C4-2B (cell line): ENCODE data around the gene GREM1.

Experiments used
- ZFX ChIP-seq: fragments of 450-650 bp; IDR thresholded peaks from 2 replicates; pipeline ENCODE4 v1.6.1; 2017
- TF ChIP-seq, protein P1 (sequence below): fragments of 450-650 bp; conservative IDR thresholded peaks from 2 replicates; pipeline ENCODE4 v1.5.1; 2017; ENCODE audit warnings: mild to moderate bottlenecking

DNA sequence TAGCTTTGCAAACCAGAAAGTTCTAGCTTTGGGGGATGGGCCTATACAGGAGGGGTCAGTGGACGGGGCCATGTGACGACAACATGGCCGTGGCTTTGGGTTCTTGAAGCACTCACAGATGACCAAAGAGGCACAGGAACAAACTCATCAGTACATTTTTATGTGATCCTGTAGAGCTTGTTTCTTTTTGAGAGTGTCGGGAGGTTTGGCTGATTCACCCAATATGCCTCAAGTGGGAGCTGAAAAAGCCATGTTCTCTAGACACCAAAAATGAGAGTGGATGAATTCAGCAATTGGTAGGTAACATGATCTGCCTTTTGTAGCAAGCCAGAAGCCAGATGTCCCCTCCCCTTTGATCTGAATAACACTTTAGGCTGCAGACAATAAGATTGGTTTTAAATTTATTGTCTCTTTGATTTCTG is 30.1 kb downstream of the GREM1 start:
- TF ChIP-seq, protein P1, sequence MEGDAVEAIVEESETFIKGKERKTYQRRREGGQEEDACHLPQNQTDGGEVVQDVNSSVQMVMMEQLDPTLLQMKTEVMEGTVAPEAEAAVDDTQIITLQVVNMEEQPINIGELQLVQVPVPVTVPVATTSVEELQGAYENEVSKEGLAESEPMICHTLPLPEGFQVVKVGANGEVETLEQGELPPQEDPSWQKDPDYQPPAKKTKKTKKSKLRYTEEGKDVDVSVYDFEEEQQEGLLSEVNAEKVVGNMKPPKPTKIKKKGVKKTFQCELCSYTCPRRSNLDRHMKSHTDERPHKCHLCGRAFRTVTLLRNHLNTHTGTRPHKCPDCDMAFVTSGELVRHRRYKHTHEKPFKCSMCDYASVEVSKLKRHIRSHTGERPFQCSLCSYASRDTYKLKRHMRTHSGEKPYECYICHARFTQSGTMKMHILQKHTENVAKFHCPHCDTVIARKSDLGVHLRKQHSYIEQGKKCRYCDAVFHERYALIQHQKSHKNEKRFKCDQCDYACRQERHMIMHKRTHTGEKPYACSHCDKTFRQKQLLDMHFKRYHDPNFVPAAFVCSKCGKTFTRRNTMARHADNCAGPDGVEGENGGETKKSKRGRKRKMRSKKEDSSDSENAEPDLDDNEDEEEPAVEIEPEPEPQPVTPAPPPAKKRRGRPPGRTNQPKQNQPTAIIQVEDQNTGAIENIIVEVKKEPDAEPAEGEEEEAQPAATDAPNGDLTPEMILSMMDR: no peak
- no peak for TF ChIP-seq ZFX
